NCI-H460 (cell line): Measurements from ENCODE around the gene SMARCA2. TPM values are rescaled to one million over a fixed set of nuclear protein-coding genes. Genes with fewer than 3 reads are reported as not detected.

Experiments used
- DNase-seq: peaks from one replicate; pipeline ENCODE4 v3.0.0-alpha.2; 2016; ENCODE audit warnings: low read depth; ENCODE audit errors: extremely low read depth
- total RNA-seq: library from RNA; depleted of rRNA; stranded (reverse); fragments of >200 nt; shearing (Covaris generic); gene quantifications from 2 replicates; pipeline ENCODE4 v1.2.3, GENCODE V29; 2014

Gene SMARCA2
- total RNA-seq, 1 experiment from 2014 or later, result 28.5 TPM

- no peak for DNase-seq
These were observed 185.1 kb downstream of the SMARCA2 start for GRCh38 chr9:2199999-2200796.

DNA sequence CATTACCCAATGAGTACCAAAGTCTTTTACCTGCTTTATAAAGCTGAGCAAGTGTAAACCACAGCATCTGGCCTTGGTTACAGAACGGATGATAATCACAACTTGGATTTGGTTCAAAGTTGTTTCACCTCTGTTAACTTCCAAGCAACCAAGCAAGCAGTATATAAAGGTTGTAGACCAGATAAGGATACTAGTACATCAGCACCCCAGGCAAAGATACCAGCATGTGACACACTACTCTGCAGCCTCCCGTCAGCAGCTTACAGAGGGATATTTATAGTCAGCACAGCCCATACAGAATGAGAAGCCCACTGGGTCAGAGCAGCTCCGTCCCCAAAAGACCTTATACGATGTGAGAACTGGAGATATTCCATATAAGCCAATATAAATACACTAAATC lies 193.3 kb downstream of the SMARCA2 start:
- DNase-seq, result no peak

DNA sequence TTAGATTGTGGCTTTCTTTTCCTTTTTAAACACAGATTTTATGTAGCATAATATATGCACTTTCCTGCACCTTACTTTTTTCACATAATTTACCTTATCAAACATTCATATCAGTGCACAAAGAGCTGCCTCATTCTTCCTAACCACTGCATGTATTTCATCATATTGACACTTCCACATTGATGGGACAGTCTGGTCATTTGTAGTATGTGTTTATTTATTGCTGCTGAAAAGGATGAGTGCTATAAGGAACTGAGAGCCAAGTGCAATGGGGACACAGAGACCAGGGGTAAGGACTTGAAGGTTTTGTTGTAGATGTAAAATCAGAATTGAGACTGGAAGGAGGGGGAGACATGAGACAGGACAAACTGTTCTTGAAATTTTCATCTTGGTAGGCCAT lies 193.8 kb downstream of the SMARCA2 start:
- DNase-seq, result no peak

DNA sequence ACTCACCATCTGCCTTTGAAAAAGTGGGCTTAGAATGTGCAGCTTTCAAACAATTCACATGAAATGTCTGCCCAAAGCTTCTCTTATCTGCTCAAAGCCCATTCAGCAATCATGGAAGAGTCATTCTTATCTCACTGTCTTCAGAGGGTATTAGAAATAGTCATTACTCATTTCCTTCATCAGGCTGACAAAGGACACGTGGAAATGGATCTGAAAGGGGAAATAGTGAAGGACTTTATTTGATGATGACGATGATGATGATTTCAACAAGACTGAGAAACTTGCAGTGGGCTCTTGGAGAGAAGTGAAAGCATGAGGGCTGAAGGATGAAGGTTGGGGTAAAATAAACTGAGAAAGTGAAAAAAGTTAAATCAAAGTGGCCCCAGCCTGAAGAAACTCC lies 194.3 kb downstream of the SMARCA2 start:
- DNase-seq, result no peak

GRCh38 chr9:2210201-2210600 lies 195.1 kb downstream of the SMARCA2 start:
- DNase-seq, result no peak

DNA sequence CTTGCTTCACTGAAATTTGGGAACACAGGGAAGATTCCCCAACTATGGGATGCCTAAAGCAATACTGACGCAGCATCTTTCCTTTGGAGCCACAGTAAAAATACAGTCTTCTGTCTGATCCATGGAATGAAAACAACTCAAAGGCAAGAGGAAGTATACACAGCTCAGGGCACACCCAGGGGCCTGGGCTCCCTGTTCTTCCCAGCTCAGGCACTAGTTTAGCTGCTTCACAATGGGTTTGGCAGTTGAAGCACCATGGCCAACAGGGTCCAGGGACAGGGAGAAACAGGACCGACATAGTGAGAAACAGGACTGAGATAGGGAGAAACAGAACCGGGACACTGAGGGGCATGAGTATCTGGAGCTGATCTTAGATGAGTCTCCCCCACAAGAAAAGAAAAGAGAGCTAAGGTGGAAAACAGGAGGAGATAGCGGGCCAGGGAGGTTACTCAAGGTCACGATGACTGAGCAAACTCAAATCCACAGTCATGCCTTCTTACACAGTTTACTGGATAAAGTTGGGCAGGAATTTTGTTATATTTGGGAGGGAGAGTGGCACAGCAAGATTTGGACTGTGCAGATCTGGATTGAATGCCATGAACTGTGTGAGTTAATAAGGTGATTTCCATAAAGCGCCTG lies 198.8 kb downstream of the SMARCA2 start:
- no peak for DNase-seq

DNA sequence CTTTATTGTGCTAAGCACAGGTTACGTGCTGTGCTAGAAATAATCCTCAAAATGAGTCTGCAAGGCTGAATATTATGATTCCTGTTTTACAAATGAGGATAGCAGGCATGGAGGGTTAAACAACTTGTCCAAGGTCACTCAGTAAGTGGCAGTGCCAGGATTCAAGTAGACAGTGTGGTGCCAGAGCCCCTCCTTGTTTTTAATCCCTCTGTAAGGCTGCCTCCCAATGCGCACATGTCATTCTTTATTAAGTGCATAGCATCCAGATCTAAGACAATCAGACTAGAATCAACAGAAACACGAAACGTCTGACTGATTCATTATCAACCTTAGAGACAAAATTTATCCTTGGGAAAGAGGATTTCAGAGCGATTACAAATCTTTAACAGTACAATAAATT lies 199.6 kb downstream of the SMARCA2 start:
- no peak for DNase-seq

DNA sequence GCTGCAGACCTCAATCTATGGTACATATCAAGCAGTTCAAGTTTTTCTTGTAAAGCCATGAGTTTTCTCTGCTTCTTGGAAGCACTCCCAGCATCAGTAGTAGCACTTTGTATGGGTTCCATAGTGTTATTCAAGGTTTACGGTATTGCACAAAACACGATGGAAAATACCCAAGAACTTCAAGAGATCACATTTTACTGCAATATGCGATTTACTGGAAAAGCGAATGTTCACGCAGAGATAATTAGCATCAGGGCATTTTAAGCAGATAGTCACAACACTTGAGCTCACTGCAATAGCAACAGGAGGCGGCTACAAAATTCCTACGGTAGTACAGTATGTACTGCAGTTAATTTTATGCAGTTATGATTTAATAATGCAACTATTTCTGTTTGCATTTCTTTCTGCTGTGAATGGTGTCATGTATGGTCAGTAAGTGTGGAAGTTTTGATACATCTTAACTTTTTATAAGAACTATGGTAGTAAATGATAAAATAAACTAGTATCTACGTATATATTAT lies 200.8 kb downstream of the SMARCA2 start:
- no peak for DNase-seq

DNA sequence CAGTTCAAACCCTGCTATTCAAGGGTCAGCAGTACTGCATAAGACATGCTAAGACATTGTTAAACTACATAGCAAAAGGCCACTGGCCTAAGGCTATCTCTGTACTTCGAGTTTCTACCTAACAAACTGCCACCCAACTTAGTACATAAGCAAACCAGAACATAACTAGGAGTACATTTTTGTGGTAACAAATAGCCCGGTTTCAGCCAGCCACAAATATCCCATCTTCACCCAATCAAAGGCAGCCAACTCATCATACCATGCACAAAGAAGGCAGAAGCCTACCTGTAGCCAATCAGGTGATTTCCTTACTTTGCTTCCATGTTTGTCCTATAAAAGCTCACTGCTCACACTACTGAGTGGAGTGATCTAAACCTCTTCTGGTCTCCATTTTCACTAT lies 201.4 kb downstream of the SMARCA2 start:
- DNase-seq, result no peak

DNA sequence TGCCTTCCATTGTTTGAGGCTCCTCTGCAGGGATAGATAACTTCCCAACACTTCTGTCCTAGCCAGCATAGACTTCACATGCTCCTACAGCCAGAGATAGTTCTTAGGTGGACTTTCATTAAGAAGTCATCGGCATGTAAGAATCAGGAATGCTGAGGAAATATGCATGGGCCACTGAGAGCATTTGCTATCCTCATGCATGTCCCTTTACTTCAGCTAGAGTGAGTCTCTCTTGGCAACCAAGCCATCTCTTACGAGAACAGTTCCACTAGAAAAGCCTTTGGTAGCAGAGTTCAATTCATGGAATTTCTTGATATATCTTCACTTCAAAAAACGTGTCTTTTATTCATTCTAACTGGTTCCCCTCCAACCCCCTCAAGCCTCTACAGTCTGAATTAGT lies 202.4 kb downstream of the SMARCA2 start:
- DNase-seq, result no peak

GRCh38 chr9:2220036-2220435 lies 204.9 kb downstream of the SMARCA2 start:
- no peak for DNase-seq

- no peak for DNase-seq
These were observed 212.2 kb downstream of the SMARCA2 start for GRCh38 chr9:2227144-2227867.

DNA sequence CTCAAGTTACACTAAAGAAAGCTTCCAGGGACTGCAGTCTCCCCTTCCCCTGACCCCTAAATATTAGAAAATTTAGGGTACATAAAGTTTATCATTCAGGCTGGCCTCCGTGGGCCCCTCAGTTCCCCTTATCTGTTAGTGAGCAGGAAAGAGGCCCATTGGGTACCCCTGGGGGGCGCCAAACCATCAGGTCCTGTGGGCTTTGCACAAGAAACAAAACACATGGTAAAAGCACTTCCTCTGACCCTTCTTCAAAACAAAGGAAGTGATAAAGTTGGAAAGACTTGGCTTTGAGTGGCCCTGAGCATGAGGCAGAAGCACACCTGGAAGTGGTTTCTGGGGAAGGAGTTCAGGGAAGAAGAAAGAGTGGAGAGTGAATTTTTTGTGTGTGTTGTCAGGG lies 213.0 kb downstream of the SMARCA2 start:
- DNase-seq, result no peak

- DNase-seq, result no peak
These were observed 213.5 kb downstream of the SMARCA2 start for GRCh38 chr9:2228641-2229040.

- no peak for DNase-seq
These were observed 214.1 kb downstream of the SMARCA2 start for GRCh38 chr9:2229109-2229721.

- no peak for DNase-seq
These were observed 215.2 kb downstream of the SMARCA2 start for GRCh38 chr9:2230362-2230761.

DNA sequence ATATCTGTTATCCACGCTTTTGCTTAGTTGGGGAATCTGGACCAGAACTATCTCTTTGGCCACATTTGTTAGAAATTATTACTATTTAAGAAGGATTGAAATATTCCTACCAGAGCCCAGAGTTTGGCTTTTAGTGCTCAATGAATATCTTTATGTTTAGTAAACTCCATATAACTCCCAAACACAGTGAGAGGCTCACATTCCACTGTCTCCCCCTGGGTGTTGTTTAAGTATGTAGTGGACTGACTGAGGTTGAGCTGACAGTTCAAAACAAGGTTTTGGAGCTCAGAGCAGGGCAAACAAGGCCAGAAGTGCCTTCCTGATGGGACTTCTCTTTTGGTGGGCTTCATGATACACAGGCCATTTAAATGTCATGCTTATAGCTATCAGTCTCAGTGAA lies 216.0 kb downstream of the SMARCA2 start:
- DNase-seq, result no peak

GRCh38 chr9:2231829-2232228 lies 216.7 kb downstream of the SMARCA2 start:
- DNase-seq, result no peak

DNA sequence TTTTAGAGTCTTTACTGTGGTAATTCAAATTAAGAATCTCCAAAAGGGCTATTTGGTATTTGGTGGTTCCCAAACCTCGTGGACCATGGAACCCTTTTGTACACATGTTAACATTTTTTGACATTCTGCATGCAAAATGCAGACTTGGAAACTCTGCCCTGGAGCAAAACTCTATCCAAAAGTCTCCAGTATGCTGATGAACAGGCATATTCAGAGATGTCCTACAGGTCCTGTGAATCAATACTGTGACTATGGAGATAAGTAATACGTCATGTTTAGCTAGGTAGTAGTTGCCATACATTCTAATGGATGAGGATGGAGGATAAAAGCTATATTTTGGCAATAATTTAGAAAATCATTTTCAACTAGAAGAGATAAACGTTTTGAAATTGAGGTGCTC lies 218.1 kb downstream of the SMARCA2 start:
- no peak for DNase-seq

DNA sequence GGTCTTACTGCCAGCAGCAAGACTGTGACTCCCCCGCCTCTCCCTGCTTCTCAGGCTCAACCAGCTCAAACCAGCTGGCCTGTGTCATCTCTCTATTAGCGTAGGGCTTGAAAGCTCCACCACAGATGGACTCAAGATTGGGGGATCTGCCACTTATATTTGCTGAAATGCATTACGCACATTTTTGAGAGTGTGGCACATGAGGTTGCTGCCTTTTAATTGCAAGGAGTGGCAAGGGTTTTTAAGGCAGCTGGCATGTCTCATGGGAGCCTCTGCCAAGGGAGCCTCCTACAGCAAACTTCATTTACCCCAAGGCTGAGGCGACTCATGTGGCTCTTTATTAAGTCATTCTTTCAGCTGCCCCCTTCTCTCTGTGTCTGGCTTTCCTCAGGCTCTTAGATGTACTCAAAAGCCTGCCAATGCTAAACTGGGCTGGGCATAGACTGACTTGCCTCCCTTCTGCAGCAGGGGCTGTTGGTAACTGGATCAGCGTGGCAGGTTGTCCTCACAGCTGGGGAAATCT lies 219.3 kb downstream of the SMARCA2 start:
- no peak for DNase-seq

- DNase-seq, result no peak
These were observed 220.5 kb downstream of the SMARCA2 start for GRCh38 chr9:2235623-2236022.
